ENCODE results near the gene CAMTA1.

The CAMTA1 gene

DNA sequence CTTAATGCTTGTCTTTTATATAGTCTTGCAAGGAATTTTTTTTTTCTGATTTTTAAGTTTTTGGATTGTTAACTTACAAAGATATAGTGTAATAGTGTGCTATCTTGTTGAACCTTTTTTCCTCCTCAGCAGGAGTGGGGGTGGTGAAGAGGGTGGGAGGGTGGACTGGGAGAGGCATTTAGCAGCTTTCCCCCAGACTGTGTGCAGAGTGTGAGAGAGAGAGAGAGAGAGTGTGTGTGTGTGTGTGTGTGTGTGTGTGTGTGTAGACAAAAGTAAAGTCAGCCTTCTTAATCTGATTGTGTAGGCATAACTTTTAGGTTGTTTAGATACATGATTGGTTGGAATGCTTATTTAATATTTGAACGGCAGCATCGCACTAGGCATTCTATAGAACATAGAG lies 4.9 kb downstream of the CAMTA1 start:
- TF ChIP-seq, protein P1, sequence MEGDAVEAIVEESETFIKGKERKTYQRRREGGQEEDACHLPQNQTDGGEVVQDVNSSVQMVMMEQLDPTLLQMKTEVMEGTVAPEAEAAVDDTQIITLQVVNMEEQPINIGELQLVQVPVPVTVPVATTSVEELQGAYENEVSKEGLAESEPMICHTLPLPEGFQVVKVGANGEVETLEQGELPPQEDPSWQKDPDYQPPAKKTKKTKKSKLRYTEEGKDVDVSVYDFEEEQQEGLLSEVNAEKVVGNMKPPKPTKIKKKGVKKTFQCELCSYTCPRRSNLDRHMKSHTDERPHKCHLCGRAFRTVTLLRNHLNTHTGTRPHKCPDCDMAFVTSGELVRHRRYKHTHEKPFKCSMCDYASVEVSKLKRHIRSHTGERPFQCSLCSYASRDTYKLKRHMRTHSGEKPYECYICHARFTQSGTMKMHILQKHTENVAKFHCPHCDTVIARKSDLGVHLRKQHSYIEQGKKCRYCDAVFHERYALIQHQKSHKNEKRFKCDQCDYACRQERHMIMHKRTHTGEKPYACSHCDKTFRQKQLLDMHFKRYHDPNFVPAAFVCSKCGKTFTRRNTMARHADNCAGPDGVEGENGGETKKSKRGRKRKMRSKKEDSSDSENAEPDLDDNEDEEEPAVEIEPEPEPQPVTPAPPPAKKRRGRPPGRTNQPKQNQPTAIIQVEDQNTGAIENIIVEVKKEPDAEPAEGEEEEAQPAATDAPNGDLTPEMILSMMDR (conservative IDR thresholded peaks at IDR 0.05; ENCODE audit: low read depth, low read length) = no peak
- no peak overlapping the region for H3K4me3 ChIP-seq (ENCODE audit: low read length)
- no peak for DNase-seq (ENCODE audit: low read depth)

DNA sequence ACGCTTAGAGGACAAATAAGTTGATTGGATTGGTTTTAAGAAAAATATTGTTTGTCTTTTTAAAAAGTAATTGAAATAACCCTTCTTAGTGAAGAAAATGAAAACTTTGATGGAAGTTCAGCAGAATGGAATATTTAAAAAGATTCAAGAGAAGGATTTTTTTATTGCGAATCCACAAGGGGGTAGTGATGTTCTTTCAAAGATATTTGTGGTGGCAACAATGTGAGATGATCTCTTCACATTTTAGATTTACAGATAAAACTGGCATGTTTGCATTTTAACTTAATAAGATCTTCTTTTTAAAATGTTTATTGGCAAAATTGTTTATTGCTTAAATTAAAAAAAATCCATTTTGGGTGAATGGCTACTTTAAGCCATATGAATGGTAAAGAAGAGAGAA lies 8.9 kb downstream of the CAMTA1 start:
- TF ChIP-seq, protein P1 (conservative IDR thresholded peaks at IDR 0.05; ENCODE audit: low read depth, low read length) = peak; percentile 43
- no peak overlapping the region for H3K4me3 ChIP-seq (ENCODE audit: low read length)
- no peak for DNase-seq (ENCODE audit: low read depth)

DNA sequence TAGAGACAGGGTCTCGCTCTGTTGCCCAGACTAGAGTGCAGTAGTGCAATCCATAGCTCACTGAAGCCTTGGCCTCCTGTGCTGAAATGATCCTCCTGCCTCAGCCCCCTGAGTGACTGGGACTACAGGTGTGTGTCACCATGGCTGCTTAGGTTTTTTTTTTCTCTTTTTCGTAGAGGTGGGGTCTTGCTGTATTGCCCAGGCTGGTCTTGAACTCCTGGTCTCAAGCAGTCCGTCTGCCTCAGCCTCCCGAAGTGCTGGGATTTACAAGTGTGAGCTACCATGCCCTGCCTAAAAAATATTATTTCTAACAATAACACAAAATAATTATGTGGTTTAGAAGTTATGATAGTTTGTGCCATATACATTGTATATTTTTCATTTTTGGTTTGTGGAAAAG lies 9.9 kb downstream of the CAMTA1 start:
- no peak for DNase-seq (ENCODE audit: low read depth)
- TF ChIP-seq, protein P1 (conservative IDR thresholded peaks at IDR 0.05; ENCODE audit: low read depth, low read length) = no peak

DNA sequence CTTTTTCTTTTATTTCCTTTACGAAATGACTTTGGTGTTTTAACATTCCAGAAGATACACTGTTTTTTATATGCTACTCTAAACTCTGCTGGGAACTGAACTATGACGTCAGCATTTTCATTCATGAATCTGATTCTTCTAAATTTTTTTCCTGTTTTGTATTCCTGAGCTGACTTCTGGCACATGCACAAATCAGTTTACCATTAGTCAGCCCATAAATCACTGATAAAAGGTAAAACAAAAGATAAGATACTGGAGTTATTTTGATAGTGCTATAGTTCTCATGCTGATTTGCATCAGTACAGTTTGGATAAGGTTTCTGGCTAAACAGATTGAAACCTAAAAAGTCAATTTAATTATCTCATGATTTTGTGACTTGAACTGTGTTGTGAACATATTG lies 10.4 kb downstream of the CAMTA1 start:
- H3K4me3 ChIP-seq (ENCODE audit: low read length) = no peak overlapping the region
- TF ChIP-seq, protein P1 (conservative IDR thresholded peaks at IDR 0.05; ENCODE audit: low read depth, low read length) = no peak
- peak; percentile 19 for DNase-seq (ENCODE audit: low read depth)

More for the DNA sequence above, 9.9 kb downstream of the CAMTA1 start:
- no peak overlapping the region for H3K4me3 ChIP-seq (ENCODE audit: low read length)

DNA sequence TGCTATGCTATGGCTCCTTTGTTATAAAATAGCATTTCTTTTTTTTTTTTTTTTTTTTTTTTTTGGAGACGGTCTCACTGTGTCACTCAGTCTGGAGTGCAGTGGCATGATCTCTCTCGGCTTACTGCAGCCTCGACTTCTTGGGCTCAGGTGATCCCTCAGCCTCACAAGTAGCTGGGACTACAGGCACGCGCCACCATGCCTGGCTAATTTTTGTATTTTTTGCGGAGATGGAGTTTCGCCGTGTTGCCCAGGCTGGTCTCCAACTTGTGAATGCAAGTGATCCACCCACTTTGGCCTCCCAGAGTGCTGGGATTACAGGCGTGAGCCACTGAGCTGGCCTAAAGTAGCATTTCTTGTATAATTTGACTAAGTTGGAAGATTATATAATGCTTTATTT lies 10.8 kb downstream of the CAMTA1 start:
- DNase-seq (ENCODE audit: low read depth) = no peak
- no peak overlapping the region for H3K4me3 ChIP-seq (ENCODE audit: low read length)
- TF ChIP-seq, protein P1 (conservative IDR thresholded peaks at IDR 0.05; ENCODE audit: low read depth, low read length) = no peak

DNA sequence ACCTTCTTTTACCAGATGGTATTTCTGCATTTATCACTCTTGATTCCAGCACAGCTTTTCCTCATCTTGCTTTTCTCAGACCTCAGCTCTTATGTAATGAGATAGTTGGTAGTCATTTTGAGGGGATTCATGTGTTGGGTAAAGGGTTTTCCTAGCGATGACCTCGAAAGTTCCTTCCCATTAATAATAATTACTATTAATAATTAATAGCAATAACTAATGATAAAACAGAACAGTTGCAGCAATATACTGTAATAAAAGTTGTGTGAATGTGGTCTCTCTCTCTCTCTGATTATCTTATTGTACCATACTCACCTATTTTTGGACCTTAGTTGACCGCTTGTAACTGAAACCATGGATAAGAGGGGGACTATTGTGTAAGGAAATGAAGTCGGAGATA lies 14.2 kb downstream of the CAMTA1 start:
- H3K4me3 ChIP-seq (ENCODE audit: low read length) = no peak overlapping the region
- no peak for DNase-seq (ENCODE audit: low read depth)
- TF ChIP-seq, protein P1 (conservative IDR thresholded peaks at IDR 0.05; ENCODE audit: low read depth, low read length) = no peak

DNA sequence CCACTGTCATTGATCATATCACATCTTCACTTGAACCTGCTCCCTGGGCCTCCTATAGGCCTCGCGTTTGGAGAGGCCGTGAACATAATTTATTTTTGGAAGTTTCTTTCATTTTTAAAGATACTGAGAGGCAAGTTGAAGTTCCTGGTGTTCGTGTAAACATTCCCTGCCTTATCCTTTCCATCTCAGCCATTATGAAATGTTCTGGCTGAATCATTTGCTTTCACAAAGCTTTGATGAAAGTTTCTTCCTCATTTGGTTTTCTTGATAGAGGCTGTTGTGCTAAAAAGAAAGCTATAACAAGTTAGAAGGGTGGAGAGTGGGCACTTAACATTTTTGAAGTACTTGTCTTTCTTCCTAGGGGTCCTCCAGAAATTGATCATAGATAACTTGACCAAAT lies 15.5 kb downstream of the CAMTA1 start:
- no peak overlapping the region for H3K4me3 ChIP-seq (ENCODE audit: low read length)
- TF ChIP-seq, protein P1 (conservative IDR thresholded peaks at IDR 0.05; ENCODE audit: low read depth, low read length) = no peak
- DNase-seq (ENCODE audit: low read depth) = no peak

Measured in retinal pigment epithelial cell (primary cell).